ENCODE data around the gene NT5DC2.

DNA sequence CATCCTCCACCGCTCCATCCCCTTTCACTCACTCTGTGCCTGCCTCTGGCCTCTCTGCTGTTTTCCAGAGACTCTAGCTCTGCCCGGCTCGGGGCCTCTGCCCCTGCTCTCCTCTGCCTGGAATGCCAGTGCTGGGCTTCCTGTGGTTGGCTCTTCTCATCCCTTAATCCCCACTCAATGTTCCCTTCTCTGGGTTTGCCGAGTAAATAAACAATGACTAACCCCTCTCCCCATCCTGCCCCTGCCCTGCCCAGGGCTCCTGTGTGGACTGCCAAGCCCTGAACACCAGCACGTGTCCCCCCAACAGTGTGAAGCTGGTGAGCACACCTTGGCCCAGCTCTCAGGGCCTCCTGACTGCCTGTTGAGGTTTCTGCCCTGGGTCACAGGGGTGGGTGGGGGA is 26.3 kb downstream of the NT5DC2 start:
- TF ChIP-seq, protein P1, sequence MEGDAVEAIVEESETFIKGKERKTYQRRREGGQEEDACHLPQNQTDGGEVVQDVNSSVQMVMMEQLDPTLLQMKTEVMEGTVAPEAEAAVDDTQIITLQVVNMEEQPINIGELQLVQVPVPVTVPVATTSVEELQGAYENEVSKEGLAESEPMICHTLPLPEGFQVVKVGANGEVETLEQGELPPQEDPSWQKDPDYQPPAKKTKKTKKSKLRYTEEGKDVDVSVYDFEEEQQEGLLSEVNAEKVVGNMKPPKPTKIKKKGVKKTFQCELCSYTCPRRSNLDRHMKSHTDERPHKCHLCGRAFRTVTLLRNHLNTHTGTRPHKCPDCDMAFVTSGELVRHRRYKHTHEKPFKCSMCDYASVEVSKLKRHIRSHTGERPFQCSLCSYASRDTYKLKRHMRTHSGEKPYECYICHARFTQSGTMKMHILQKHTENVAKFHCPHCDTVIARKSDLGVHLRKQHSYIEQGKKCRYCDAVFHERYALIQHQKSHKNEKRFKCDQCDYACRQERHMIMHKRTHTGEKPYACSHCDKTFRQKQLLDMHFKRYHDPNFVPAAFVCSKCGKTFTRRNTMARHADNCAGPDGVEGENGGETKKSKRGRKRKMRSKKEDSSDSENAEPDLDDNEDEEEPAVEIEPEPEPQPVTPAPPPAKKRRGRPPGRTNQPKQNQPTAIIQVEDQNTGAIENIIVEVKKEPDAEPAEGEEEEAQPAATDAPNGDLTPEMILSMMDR (IDR thresholded peaks at IDR 0.05; ENCODE audit: insufficient read depth, low read depth, low read length): no peak
- no peak for TF ChIP-seq EZH2 (IDR thresholded peaks at IDR 0.05; ENCODE audit: insufficient read depth, low read length)

Data from astrocyte (in vitro differentiated cells and primary cell).